ENCODE results near the gene CABLES2.
"Not testable (repeated sequence)": the region's sequence is repeated elsewhere in the genome, so short reads cannot be mapped to it uniquely, and the experiment has no call there.

CABLES2 gene

DNA sequence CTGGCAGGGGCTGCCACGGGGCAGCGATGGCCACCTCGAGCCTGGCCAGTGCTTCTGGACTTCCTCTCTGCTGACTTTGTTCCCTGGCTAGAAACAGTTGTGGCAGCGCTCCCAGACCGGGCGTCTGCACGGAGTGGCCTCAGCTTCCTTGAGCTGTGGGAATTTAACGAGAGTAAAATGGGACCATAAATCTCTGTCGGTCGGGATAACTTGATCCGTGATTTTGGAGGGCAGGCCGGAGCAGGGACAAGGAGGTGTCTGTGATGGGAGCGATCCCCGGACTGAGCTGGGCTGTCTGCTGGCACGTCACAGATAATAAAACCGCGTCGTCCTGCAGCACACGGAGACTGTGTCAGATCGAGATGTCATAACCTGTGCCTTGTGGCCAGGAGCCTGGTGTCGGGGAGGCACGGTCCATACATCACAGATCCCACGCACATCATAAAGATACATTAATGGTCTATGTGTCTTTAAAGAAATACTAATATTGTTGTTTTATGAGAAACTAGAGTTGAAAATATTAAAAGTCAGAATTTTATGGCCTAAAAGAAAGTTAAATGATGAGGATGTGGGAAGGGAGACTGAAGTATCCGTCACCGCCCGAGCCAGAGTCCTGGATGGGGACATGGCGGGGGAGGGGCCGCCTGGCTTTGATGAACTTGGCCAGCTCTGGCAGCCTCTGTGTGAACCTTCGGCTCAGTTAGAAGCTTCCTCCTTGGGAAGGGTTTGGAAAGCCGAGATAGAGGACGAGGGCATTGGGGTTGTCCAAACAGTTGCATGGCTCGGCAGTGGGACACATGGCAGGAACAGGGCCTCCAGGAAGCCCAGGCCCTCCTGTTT lies 26.8 kb upstream of the CABLES2 start:
- DNase-seq: no peak

DNA sequence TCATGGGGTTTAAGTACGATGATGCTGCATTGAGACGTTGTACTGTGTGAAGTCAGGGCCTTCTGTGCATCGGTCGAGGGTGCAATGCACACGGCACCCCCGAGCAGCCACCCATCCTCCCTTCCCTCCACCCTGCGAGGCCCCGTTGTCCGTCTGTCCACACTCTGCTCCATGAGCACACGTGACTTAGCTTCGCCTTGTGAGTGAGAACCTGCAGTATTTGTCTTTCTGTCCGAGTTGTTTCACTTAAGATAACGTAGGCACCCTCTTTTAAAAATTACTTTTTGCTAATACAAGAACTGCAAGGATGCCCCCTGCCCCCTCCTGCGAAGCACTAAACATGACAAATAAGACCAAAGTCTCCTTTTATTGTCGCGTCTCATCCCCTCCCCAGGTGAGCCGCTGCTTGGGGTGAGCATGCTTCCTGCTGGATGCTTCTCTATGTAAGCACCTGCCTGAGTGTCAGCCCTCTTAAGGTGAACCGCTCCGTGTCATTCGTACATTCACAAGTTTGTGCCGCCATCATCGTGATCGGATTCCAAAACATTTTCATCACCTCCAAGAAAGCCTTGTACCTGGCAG lies 23.9 kb upstream of the CABLES2 start:
- DNase-seq: no peak

GRCh38 chr20:62430311-62430853 lies 23.3 kb upstream of the CABLES2 start:
- no peak for DNase-seq

DNA sequence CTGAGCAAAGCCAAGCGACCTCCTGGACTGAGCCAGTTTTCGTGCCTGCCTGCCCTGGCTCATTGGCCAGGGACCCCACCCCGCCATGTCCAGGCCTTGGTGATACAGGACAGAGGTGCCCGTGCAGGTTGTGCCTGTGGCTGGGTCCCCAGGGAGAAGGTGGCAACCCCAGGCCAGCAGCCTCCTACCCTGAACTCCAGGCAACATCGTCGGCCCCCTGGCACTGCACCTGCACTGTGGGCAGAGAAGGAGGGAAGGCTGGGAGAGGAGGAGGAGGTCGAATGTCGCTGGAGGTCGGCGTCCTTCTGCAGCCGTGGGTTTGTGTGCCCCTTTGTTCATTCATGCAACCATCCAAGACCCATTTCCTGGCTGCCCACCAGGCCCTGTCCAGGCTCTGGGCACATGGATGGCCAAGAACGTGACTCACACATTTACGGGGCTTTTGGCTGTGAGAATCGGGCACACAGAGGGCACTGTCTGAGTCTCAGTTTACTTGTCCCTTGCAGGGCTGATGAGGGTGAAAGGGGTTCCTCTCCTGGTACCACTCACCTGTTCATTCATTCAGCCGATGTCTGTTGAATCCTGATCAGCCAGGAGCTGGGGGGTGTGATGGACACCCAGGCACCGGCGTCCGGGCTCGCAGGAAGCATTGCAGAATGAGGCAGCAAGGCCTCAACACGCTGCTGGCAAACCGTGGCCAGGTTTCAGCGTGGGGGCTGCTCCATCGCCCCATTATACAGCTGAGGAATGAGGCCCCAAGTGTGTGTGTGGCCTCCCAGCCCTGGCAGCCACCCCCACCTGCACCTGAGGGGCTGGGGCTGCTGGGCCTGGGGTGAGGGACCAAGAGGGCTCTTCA lies 22.6 kb upstream of the CABLES2 start:
- DNase-seq: no peak

GRCh38 chr20:62428396-62429295 lies 21.6 kb upstream of the CABLES2 start:
- no peak for DNase-seq

GRCh38 chr20:62428002-62428372 lies 20.9 kb upstream of the CABLES2 start:
- DNase-seq: no peak

DNA sequence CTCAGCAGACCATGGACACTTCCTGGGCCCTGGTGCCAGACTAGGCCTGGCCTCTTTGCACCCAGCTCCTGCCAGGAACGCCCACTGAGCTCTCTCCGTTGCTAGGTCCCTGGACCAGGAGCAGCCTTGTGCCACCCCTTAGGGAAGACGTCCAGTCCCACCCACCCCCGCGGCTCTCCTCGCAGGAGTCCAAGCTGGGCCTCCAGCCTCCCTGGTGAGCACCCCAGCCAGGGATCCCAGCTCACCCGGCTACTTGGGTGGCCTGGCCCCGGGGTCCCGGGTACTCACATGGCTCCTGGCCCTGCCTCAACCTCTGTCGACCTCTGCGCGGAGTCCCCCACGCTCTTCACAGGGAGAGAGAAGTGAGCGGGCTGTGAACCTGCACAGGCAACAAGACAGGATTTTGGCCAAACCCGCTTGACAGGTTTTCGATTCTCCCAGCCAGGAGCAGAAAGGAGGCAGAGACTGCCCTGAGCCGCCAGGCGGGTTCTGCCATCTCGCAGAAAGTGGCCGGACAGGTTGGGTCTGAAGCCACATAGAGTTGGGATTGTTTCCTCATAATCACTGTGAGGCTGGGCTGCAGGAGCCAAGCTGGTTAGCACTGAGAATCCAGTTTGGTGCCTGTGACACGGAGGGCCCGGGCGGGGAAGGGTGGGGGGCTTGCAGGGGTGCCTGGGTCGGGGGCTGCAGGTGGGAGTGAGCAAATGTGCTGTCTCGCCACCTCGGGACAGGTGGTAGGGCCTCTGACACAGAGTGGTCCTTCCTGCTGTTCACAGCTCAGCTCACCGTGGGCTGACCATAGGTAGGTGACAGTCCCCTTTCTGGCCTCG lies 20.3 kb upstream of the CABLES2 start, which contains the start of gene RBBP8NL:
Gene RBBP8NL (minus strand): TSS at position 368 of the 830 bp plus-strand sequence. CDS start 7,892 bp downstream, outside the sequence.
- no peak for DNase-seq

DNA sequence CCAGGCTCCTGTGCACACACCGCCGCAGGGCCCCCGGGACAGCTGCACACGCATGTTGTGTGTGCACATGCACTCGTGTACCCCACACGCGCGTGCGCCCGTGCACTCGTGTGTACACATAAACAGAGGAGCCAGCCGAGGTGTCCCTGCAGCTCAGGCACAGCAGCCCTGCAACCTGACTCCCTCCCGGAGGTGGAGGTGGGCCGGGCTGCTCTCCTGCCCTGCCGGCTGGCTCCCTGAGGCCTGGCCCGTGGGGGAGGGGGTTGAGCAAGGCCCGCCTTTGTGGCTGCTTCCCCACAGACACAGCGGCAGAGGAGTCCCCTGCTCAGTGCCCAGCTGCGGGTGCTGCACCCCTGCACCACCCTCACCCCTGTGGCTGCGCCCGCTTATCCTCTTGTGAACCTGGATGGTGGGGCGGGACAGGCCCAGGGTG lies 19.6 kb upstream of the CABLES2 start:
- no peak for DNase-seq

GRCh38 chr20:62426059-62426348 lies 18.9 kb upstream of the CABLES2 start:
- not testable (repeated sequence) for DNase-seq

DNA sequence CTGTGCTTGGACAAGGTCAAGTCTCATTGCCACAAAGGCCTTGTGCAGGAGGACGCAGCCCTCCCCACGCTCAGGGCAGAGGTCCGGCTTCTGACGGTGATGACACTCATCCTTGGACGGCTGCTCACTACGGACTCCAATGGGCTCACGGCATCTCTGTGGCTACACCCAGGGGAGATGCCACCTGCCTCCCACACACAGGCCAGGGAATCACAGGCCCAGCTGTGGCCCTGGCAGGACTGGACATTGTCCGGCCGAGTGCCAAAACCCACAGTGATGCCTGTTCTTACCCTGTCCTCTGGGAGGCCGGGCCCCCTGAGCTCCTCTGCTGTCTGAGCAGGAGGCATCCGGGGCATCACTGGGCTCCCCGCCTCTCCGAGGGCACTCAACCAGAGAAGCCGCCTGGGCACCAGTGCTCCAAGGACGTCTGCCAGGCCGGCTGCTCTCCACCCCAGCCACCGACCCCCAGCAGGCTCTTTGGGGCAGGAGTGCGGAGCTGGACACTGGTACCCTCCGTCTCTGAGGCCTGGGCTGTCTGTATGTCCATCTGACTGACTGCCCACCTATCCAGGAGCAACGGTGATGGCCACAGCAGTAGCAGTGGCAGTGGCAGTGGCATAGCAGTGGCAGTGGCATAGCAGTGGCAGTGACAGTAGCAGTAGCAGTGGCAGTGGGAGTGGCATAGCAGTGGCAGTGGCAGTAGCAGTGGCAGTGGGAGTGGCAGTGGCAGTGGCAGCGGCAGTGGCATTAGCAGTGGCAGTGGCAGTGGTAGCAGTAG lies 18.4 kb upstream of the CABLES2 start:
- DNase-seq: no peak

DNA sequence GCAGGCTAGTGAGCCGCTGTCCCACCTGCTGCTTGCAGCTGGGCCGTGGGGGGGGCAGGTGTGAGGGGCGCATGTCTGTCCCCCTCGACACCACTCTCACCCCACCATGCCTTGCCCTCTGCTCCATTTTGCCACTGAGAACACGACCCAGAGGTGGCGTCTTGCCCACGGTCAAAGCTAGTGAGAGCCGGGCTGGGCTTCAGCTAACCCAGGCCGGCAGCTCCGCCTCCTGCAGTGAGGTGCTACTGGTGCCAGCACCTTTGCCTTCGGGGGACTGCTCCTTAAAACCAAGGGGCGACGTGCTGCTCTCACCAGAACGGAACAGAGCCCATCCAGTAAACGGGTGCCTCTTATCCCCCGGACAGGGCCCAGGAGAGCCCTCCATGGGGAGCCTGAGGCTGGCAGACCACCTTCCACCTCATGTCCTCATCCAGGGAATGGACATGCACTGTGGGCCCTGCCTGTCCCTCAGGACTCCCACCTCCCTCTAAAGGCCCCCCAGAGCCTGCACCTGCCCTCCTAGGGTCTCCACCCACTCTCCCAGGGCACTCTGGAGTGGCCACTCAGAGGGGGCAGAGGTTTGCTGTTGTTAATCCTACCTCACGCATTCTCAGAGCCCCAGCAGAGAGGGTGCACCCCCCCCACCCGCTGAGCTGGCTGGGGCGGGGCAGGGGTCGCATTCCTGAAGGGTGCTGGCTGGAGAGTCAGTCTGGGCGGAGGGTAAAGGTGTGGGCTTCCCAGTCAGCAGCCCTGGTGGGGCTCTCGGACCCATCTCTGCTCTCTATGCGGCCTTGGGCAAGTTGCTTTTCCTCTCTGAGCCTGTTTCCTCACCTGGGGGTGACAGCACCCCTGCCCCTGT lies 17.4 kb upstream of the CABLES2 start:
- no peak for DNase-seq

- no peak for DNase-seq
Measured at GRCh38 chr20:62423326-62423706, 16.2 kb upstream of the CABLES2 start.

GRCh38 chr20:62422636-62423325 lies 15.7 kb upstream of the CABLES2 start:
- DNase-seq: no peak

GRCh38 chr20:62421716-62421990 lies 14.6 kb upstream of the CABLES2 start:
- DNase-seq: no peak

- no peak for DNase-seq
Measured at GRCh38 chr20:62420846-62421715, 14.0 kb upstream of the CABLES2 start.

- no peak for DNase-seq
Measured at GRCh38 chr20:62419759-62420158, 12.7 kb upstream of the CABLES2 start.

- no peak for DNase-seq
Measured at GRCh38 chr20:62418709-62419487, 11.8 kb upstream of the CABLES2 start.

Data from activated CD4-positive, alpha-beta T cell treated with anti-CD3 and anti-CD28 coated beads, Interleukin-2, amount 50 U/mL, for 16 hours (primary cell).